Cardiac ventricle fibroblast (primary cell): ENCODE measurements around the gene CDK18. TPM values are rescaled to one million over a fixed set of nuclear protein-coding genes. Genes with fewer than 3 reads are reported as not detected.

Source experiments
- total RNA-seq: library from RNA; depleted of rRNA; stranded (reverse); fragments of >200 nt; gene quantifications from 2 replicates; pipeline ENCODE4 v1.2.3, GENCODE V29; 2015

The CDK18 gene
- 2.9 and 4.6 TPM in 2 replicates for total RNA-seq

GRCh38 chr1:205504311-205505075 lies at the start of gene CDK18:
CDK18 (plus strand) TSS chr1:205504669; CDS start chr1:205523168, 18,499 bp downstream.

GRCh38 chr1:205455581-205456382 lies 48.7 kb upstream of the CDK18 start, which contains the start of gene BLACAT1:
BLACAT1 (minus strand) TSS chr1:205456045.

Other genes with a start within 250 kb of the CDK18 start
- 3.6 and 3.9 TPM in 2 replicates for gene NUAK2, start 182.9 kb upstream of the CDK18 start, total RNA-seq
- gene KLHDC8A, start 147.7 kb upstream of the CDK18 start, total RNA-seq = 2.9 and 3.0 TPM in 2 replicates
- not detected in 2 replicates for gene LEMD1, start 82.6 kb upstream of the CDK18 start, total RNA-seq
- gene BLACAT1, start 48.6 kb upstream of the CDK18 start, total RNA-seq = 0.29 and 0.37 TPM in 2 replicates
- gene ELK4, start 127.3 kb downstream of the CDK18 start, total RNA-seq = 18.9 and 25.6 TPM in 2 replicates
- 3.2 and 5.5 TPM in 2 replicates for gene SLC45A3, start 175.8 kb downstream of the CDK18 start, total RNA-seq
- gene NUCKS1, start 245.5 kb downstream of the CDK18 start, total RNA-seq = 77.3 and 87.9 TPM in 2 replicates